CD4-positive, CD25-positive, alpha-beta regulatory T cell (primary cell): ENCODE results near the gene RIMBP2. TPM values are rescaled to one million over a fixed set of nuclear protein-coding genes. Genes with fewer than 3 reads are reported as not detected.
"Not testable (repeated sequence)": the region's sequence is repeated elsewhere in the genome, so short reads cannot be mapped to it uniquely, and the experiment has no call there.

Source experiments
- ATAC-seq, 2 donors: fragments of 150-1000 bp; cut with Tn5 transposase; one replicate each; pipeline ENCODE4 v1.10.0; 2021; ENCODE audit warnings: low read depth in 2 of 2, moderate number of reproducible peaks in 2 of 2, moderate library complexity in 1 of 2
- DNase-seq, 3 donors: peaks; one replicate each; pipeline versions ENCODE4 v3.0.0 to v3.0.0-alpha.2; 2012 to 2022; ENCODE audit warnings: mixed read lengths in 1 of 3
- H3K27ac ChIP-seq: one replicate; pipeline ENCODE4 v1.7.0; 2013; ENCODE audit warnings: mild to moderate bottlenecking, low read length; ENCODE audit not compliant: insufficient read depth, poor library complexity, severe bottlenecking
- H3K27me3 ChIP-seq: one replicate; pipeline ENCODE4 v1.7.0; 2013; ENCODE audit warnings: low read length; ENCODE audit not compliant: control insufficient read depth, insufficient read depth
- H3K36me3 ChIP-seq: one replicate; pipeline ENCODE4 v1.7.0; 2013; ENCODE audit warnings: mild to moderate bottlenecking, low read length, moderate library complexity; ENCODE audit not compliant: control insufficient read depth, insufficient read depth
- H3K4me1 ChIP-seq: 2 replicates; pipeline ENCODE4 v1.7.0; 2013; ENCODE audit warnings: mild to moderate bottlenecking, low read length; ENCODE audit not compliant: insufficient read depth, control insufficient read depth, poor library complexity, severe bottlenecking
- H3K4me3 ChIP-seq: one replicate; pipeline ENCODE4 v1.7.0; 2013; ENCODE audit warnings: low read depth, mild to moderate bottlenecking, low read length, moderate library complexity
- H3K9me3 ChIP-seq, 2 experiments: 1 replicate in 1 of 2; 2 replicates in 1 of 2; pipeline ENCODE4 v1.7.0; 2013; ENCODE audit warnings: low read length in 2 of 2, mild to moderate bottlenecking in 1 of 2, moderate library complexity in 1 of 2; ENCODE audit not compliant: control insufficient read depth in 2 of 2
- H3K27ac Mint-ChIP-seq, 3 donors: one replicate each; pipeline ENCODE4 v1.8.0; 2020 to 2022; ENCODE audit warnings: mild to moderate bottlenecking in 3 of 3, mixed read lengths in 3 of 3, moderate library complexity in 2 of 3
- H3K27me3 Mint-ChIP-seq: one replicate; pipeline ENCODE4 v1.8.0; 2022; ENCODE audit warnings: mild to moderate bottlenecking, mixed read lengths
- H3K36me3 Mint-ChIP-seq: one replicate; pipeline ENCODE4 v1.8.0; 2020; ENCODE audit warnings: mixed read lengths
- H3K4me1 Mint-ChIP-seq, 4 donors: one replicate each; pipeline ENCODE4 v1.8.0; 2020 to 2022; ENCODE audit warnings: mixed read lengths in 4 of 4, mild to moderate bottlenecking in 1 of 4
- H3K4me3 Mint-ChIP-seq, 4 donors: one replicate each; pipeline ENCODE4 v1.8.0; 2020 to 2022; ENCODE audit warnings: mild to moderate bottlenecking in 4 of 4, mixed read lengths in 4 of 4, moderate library complexity in 3 of 4
- H3K9me3 Mint-ChIP-seq, 7 donors: one replicate each; pipeline ENCODE4 v1.8.0; 2020 to 2022; ENCODE audit warnings: mixed read lengths in 7 of 7, mild to moderate bottlenecking in 3 of 7, moderate library complexity in 2 of 7
- polyA plus RNA-seq, 4 donors: library from polyadenylated mRNA; unstranded; fragments of 300-500 nt; fragmentation: Illumina TruSeq; gene quantifications; one replicate each; pipeline ENCODE4 v1.2.3, GENCODE V29; 2021
- total RNA-seq: library from RNA; stranded (reverse); gene quantifications from one replicate; pipeline ENCODE4 v1.2.3, GENCODE V29; 2022

Gene RIMBP2
- total and polyA plus RNA-seq, 5 donors from 2014 or later: not detected

DNA sequence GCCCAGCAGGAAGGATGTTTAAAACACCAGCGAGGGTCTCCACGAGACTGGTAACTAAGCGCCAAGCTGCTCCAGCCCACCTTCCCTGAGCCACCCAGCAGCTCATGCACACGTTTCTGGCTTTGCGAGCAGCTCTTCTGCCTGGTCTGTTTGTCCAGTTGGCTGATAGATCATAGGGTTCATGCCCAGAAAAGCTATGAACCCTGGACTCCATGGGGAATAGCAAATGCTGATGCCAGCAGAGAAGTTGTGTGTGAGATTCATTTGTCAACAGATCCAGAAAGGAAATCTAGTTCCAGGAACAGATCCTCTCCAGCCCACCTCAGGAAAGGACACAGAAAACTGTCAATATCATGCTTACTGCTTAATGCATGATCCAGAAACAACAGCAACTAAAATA, 28.2 kb upstream of the RIMBP2 start:
- Mint-ChIP-seq H3K4me1 (peaks cover 0 to 8% (median 6%) of the 10 kb centered on the region in 4 donors), H3K36me3 (no peaks in the 10 kb centered on the region), H3K4me3 (no peak overlapping the region), H3K27me3 (peaks cover 4% of the 10 kb centered on the region), H3K27ac (no peak overlapping the region), H3K9me3 (peaks cover 0 to 7% (median 0%) of the 10 kb centered on the region in 7 donors)
- Histone ChIP-seq H3K27me3 (no peaks in the 10 kb centered on the region), H3K4me1 (no peaks in the 10 kb centered on the region), H3K9me3 (no peaks in the 10 kb centered on the region), H3K27ac (no peak overlapping the region), H3K4me3 (no peak overlapping the region), H3K36me3 (no peaks in the 10 kb centered on the region)
- no peak for DNase-seq
- no peak for ATAC-seq

DNA sequence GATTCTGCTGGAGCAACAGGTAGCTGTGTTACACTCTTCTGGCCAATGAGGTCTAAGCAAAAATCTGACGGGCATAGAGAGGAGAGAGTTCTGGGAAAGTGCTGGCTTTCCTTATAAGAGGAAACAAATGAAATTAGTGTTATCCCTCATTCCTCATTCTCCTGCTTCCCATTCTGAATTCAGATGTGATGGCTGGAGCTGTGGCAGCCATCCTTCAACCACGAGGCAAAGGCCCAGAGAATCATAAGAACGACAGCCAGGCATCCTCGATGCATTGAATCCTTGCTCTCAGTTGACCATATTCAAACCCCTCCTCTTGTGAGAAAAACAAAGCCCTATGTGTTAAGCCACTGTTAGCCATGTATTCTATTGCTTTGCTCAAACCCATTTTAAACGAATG, 27.5 kb upstream of the RIMBP2 start:
- H3K4me3 Mint-ChIP-seq: no peak overlapping the region
- no peak overlapping the region for H3K27ac Mint-ChIP-seq

DNA sequence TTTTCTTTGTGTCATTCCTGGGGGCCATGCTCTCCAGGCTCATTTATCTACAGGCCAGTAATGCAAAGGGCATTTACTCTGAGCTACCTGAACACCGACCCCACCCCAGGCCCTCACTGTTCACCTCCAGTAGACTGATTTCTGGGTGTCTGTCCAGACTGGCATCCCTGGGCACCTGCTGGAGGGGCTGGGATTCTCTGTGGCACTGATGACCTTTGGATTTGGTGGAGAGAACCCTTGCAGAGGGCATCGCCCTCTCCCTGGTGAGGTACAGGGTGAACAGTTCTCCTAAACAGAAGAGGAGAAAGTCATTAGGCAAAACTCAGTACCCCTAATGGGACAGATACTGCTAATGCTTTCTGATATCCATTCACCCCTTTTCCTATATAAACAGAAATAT, 27.1 kb upstream of the RIMBP2 start:
- Mint-ChIP-seq H3K9me3 (peaks cover 0 to 7% (median 2%) of the 10 kb centered on the region in 7 donors), H3K4me1 (peaks cover 0 to 7% (median 4%) of the 10 kb centered on the region in 4 donors), H3K36me3 (no peaks in the 10 kb centered on the region), H3K27ac (no peak overlapping the region), H3K27me3 (peaks cover 4% of the 10 kb centered on the region), H3K4me3 (no peak overlapping the region)
- ATAC-seq: no peak
- no peaks in the 10 kb centered on the region for H3K4me1 ChIP-seq
- H3K27me3 ChIP-seq: no peaks in the 10 kb centered on the region
- peaks cover 0 to 4% of the 10 kb centered on the region in 2 experiments for H3K9me3 ChIP-seq
- H3K4me3 ChIP-seq: no peak overlapping the region
- no peaks in the 10 kb centered on the region for H3K36me3 ChIP-seq
- no peak for DNase-seq
- H3K27ac ChIP-seq: no peak overlapping the region

More for the DNA sequence above, 27.5 kb upstream of the RIMBP2 start:
- H3K27ac ChIP-seq: no peak overlapping the region
- no peaks in the 10 kb centered on the region for H3K36me3 ChIP-seq
- H3K4me1 Mint-ChIP-seq: peaks cover 0 to 8% (median 6%) of the 10 kb centered on the region in 4 donors
- H3K9me3 Mint-ChIP-seq: peaks cover 0 to 7% (median 0%) of the 10 kb centered on the region in 7 donors
- H3K36me3 Mint-ChIP-seq: no peaks in the 10 kb centered on the region
- H3K27me3 ChIP-seq: no peaks in the 10 kb centered on the region
- peaks cover 4% of the 10 kb centered on the region for H3K27me3 Mint-ChIP-seq
- ATAC-seq (no peak), DNase-seq (no peak)
- H3K4me1 ChIP-seq: no peaks in the 10 kb centered on the region
- no peak overlapping the region for H3K4me3 ChIP-seq
- H3K9me3 ChIP-seq: peaks cover 0 to 2% of the 10 kb centered on the region in 2 experiments

DNA sequence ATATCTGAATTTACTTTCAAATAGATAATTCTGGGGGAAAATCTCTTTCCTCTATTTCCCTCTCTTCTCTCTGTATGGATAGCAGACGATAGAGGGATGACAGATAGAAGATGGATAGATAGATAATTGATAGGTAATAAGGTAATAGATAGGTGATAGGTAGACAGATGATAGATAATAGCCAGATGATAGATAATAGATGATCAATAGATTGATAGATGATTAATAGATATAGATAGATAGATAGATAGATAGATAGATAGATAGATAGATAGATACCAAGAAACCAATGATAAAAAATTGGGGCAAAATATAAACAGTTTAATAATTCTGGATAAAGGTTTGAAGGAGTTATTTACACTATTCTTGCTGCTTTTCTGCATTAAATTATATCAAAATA, 26.6 kb upstream of the RIMBP2 start:
- no peaks in the 10 kb centered on the region for H3K36me3 Mint-ChIP-seq
- Histone ChIP-seq H3K27me3 (no peaks in the 10 kb centered on the region), H3K4me1 (no peaks in the 10 kb centered on the region), H3K9me3 (peaks cover 0 to 4% of the 10 kb centered on the region in 2 experiments), H3K27ac (no peak overlapping the region), H3K36me3 (no peaks in the 10 kb centered on the region), H3K4me3 (no peak overlapping the region)
- no peak overlapping the region for H3K27ac Mint-ChIP-seq
- ATAC-seq: no peak
- no peak overlapping the region for H3K4me3 Mint-ChIP-seq
- DNase-seq: no peak
- peaks cover 0 to 2% (median under 1%) of the 10 kb centered on the region in 4 donors for H3K4me1 Mint-ChIP-seq
- peaks cover 4% of the 10 kb centered on the region for H3K27me3 Mint-ChIP-seq
- H3K9me3 Mint-ChIP-seq: peaks cover 0 to 7% (median 2%) of the 10 kb centered on the region in 7 donors

DNA sequence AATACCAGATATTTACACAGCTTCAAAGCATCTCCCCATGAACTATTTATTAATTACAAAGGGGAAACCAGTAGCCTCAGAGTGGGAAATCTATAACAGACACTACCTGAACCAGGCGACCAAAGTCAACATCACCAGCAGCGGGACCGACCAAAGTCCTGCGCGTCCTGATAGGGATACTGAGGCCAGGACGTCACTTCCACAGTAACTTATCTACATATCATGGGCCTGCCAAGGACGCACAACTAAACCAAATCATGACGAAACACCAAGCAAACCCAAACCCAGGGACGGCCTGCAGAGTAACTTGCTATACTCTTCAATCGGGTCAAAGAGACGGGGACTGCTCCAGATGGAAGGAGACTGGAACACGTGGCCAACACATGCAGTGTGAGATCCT, 26.0 kb upstream of the RIMBP2 start:
- Histone ChIP-seq H3K27ac (no peak overlapping the region), H3K36me3 (no peaks in the 10 kb centered on the region), H3K9me3 (peaks cover 0 to 4% of the 10 kb centered on the region in 2 experiments), H3K27me3 (no peaks in the 10 kb centered on the region), H3K4me3 (no peak overlapping the region), H3K4me1 (no peaks in the 10 kb centered on the region)
- DNase-seq: no peak
- Mint-ChIP-seq H3K36me3 (no peaks in the 10 kb centered on the region), H3K27ac (no peak overlapping the region), H3K9me3 (peaks cover 0 to 7% (median 2%) of the 10 kb centered on the region in 7 donors), H3K27me3 (peaks cover 4% of the 10 kb centered on the region), H3K4me1 (peaks cover 0 to under 1% (median 0%) of the 10 kb centered on the region in 4 donors), H3K4me3 (no peak overlapping the region)
- ATAC-seq: no peak

DNA sequence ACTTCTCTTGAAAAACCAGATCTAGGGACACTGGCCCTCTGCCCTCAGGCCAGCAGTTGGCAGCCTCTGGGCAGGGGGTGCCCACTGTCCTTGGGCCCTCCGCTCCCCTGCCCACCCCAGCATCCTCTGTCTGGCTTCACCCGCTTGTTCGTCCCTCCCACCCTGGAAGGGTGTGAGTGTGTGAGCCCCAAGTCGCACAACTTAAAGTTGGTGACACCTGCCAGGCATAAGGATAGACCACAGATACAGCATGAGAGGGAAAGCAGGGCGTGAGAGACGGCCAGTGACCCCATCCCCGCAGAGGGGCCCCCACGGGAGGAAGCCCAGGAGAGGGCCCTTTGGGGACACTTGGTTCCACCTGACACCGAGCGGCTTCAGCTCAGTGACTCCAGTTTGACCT, 23.5 kb upstream of the RIMBP2 start:
- no peaks in the 10 kb centered on the region for H3K27me3 ChIP-seq
- H3K9me3 ChIP-seq: peaks cover 0 to 4% of the 10 kb centered on the region in 2 experiments
- H3K4me1 ChIP-seq: no peaks in the 10 kb centered on the region
- H3K4me3 Mint-ChIP-seq: no peak overlapping the region
- H3K27me3 Mint-ChIP-seq: peaks cover 4% of the 10 kb centered on the region
- ATAC-seq (no peak), DNase-seq (no peak)
- no peak overlapping the region for H3K27ac Mint-ChIP-seq
- no peak overlapping the region for H3K4me3 ChIP-seq
- H3K9me3 Mint-ChIP-seq: peaks cover 0 to 7% (median 2%) of the 10 kb centered on the region in 7 donors
- H3K4me1 Mint-ChIP-seq: no peaks in the 10 kb centered on the region
- no peaks in the 10 kb centered on the region for H3K36me3 ChIP-seq
- no peaks in the 10 kb centered on the region for H3K36me3 Mint-ChIP-seq
- no peak overlapping the region for H3K27ac ChIP-seq

DNA sequence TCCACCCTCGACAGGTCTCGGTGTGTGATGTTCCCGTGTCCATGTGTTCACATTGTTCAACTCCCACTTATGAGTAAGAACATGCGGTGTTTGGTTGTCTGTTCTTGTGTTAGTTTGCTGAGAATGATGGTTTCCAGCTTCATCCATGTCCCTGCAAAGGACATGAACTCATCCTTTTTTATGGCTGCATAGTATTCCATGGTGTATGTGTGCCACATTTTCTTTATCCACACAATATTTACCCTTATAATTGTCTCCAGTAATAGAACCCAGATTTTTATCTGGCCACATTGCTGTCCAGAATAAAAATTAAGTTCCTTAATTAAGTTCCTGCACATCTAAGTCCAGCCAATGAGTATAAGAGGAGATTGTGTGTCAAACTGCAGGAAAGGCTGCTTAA, 22.3 kb upstream of the RIMBP2 start:
- H3K27me3 Mint-ChIP-seq, H3K9me3 Mint-ChIP-seq, H3K4me1 ChIP-seq, H3K4me1 Mint-ChIP-seq, DNase-seq, ATAC-seq, H3K36me3 Mint-ChIP-seq, H3K9me3 ChIP-seq, H3K4me3 Mint-ChIP-seq, H3K4me3 ChIP-seq, H3K27ac ChIP-seq, H3K36me3 ChIP-seq, H3K27ac Mint-ChIP-seq, H3K27me3 ChIP-seq: not testable (repeated sequence)

DNA sequence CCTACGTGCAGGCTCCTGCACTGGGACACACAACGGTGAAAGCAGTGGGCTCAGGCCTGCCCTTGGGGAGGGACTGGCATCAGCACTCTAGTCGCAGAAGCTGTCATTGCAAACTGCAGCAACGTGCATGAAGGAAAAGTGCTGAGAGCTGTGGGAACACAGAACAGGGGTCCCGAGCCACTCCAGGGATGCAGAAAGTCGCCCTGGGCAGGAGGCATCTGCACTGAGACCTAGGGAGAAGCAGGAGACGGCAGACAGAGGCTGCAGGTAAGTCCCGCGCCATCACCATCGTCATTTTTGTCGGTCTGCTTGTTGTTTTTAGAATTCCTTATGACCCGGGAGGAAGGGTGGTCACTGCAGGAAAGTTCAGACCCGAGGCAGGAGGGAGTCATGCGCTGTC, 21.6 kb upstream of the RIMBP2 start:
- peaks cover 0 to 7% (median 0%) of the 10 kb centered on the region in 7 donors for H3K9me3 Mint-ChIP-seq
- no peaks in the 10 kb centered on the region for H3K4me1 ChIP-seq
- ATAC-seq: no peak
- no peak for DNase-seq
- H3K27me3 Mint-ChIP-seq: peaks cover 8% of the 10 kb centered on the region
- H3K27me3 ChIP-seq: no peaks in the 10 kb centered on the region
- no peak overlapping the region for H3K4me3 ChIP-seq
- no peaks in the 10 kb centered on the region for H3K36me3 ChIP-seq
- no peak overlapping the region for H3K27ac Mint-ChIP-seq
- H3K4me3 Mint-ChIP-seq: no peak overlapping the region
- no peak overlapping the region for H3K27ac ChIP-seq
- no peaks in the 10 kb centered on the region for H3K4me1 Mint-ChIP-seq
- H3K9me3 ChIP-seq: peaks cover 0 to 4% of the 10 kb centered on the region in 2 experiments
- H3K36me3 Mint-ChIP-seq: no peaks in the 10 kb centered on the region
